Erythroblast (primary cell): ENCODE data around the gene CCRL2.

Source experiments
- GATA1 ChIP-seq: IDR thresholded peaks from 2 replicates; pipeline ENCODE4 v1.6.1; 2011; ENCODE audit warnings: low read depth, mild to moderate bottlenecking, control low read depth, low read length, moderate library complexity
- POLR2A ChIP-seq: IDR thresholded peaks from 2 replicates; pipeline ENCODE4 v1.6.1; 2011; ENCODE audit warnings: mild to moderate bottlenecking, low read length

- no peak for TF ChIP-seq POLR2A
- TF ChIP-seq GATA1 = no peak
Measured at GRCh38 chr3:46422617-46423016, 15.6 kb downstream of the CCRL2 start.
